K562 (cell line): ENCODE results near the gene BPNT1. TPM values are rescaled to one million over a fixed set of nuclear protein-coding genes. Genes with fewer than 3 reads are reported as not detected.
A peak's percentile ranks its signal among the peaks of the same experiment; 100 is the strongest.

Experiments
- FOXA3 ChIP-seq, 2 experiments: fragments of 450-650 bp in 1 of 2; sonication (generic) in 1 of 2; formaldehyde crosslinking; IDR thresholded peaks in 1 of 2; conservative IDR thresholded peaks in 1 of 2; 2 replicates each; pipeline versions ENCODE4 v1.4.0 to v1.8.0; 2020 to 2022; ENCODE audit warnings: mild to moderate bottlenecking in 2 of 2, missing genetic modification reagents in 1 of 2
- PBX2 ChIP-seq, 2 experiments: IDR thresholded peaks in 1 of 2; conservative IDR thresholded peaks in 1 of 2; 2 replicates each; pipeline ENCODE4 v1.6.1; 2016; ENCODE audit warnings: low read depth in 2 of 2, mild to moderate bottlenecking in 1 of 2, missing compliant biosample characterization in 1 of 2, missing genetic modification characterization in 1 of 2, moderate library complexity in 1 of 2
- PKNOX1 ChIP-seq: fragments of 450-650 bp; IDR thresholded peaks from 2 replicates; pipeline ENCODE4 v1.6.1; 2016
- RFX1 ChIP-seq: fragments of 450-650 bp; IDR thresholded peaks from 2 replicates; pipeline ENCODE4 v1.6.1; 2016; ENCODE audit warnings: mild to moderate bottlenecking, moderate library complexity
- SOX6 ChIP-seq: fragments of 450-650 bp; IDR thresholded peaks from 2 replicates; pipeline ENCODE4 v1.6.1; 2014; ENCODE audit warnings: mild to moderate bottlenecking
- STAT6 ChIP-seq: sonication (generic); formaldehyde crosslinking; IDR thresholded peaks from 2 replicates; pipeline ENCODE4 v1.8.1; 2023; ENCODE audit warnings: mild to moderate bottlenecking, missing genetic modification reagents
- ZBTB2 ChIP-seq: fragments of 450-650 bp; IDR thresholded peaks from 2 replicates; pipeline ENCODE4 v1.6.1; 2016; ENCODE audit warnings: antibody characterized with exemption
- polyA plus RNA-seq, 8 experiments: library from polyadenylated mRNA; depleted of rRNA in 4 of 8; stranded (reverse) in 5 of 8; unstranded in 3 of 8; fragments of >200 nt; fragmentation: Nextera tagmentation in 2 of 8; fragmentation: Illumina TruSeq in 1 of 8; extraction: Ambion mirVana in 2 of 8; extraction: Trizol in 1 of 8; gene quantifications; 2 replicates each; pipeline versions ENCODE4 v1.2.1 to v1.2.3, GENCODE V29; 2011 to 2014; ENCODE audit warnings: inconsistent platforms in 1 of 8, missing spikeins in 1 of 8
- total RNA-seq, 7 experiments: library from RNA; depleted of rRNA in 6 of 7; stranded (reverse); fragments of >200 nt in 6 of 7; fragmentation: Illumina TruSeq in 2 of 7; extraction: Trizol in 2 of 7; gene quantifications; 2 replicates each; pipeline versions ENCODE4 v1.2.1 to v1.2.3, GENCODE V29; 2011 to 2021; ENCODE audit warnings: low replicate concordance in 1 of 7

The BPNT1 gene
- total and polyA plus RNA-seq, 9 of the 15 experiments (the other 6 are each of a cell fraction or from before 2014, with no cell fraction given) = 30.2 to 73.8 (median 40.5) TPM

GRCh38 chr1:220121791-220122530 lies 32.4 kb upstream of the BPNT1 start (continued):
- TF ChIP-seq PBX2 (CRISPR knock-in tag; IDR thresholded peaks at IDR 0.05; ENCODE audit: low read depth) (no peak), PBX2 (tag; conservative IDR thresholded peaks at IDR 0.05; ENCODE audit: low read depth) (0 out of 2 replicates have a peak, but pooled peaks have one; percentile 32), SOX6 (no peak), PKNOX1 (peak; percentile 79), STAT6 (CRISPR knock-in tag) (no peak), RFX1 (no peak), ZBTB2 (no peak), FOXA3 (CRISPR knock-in tag; conservative IDR thresholded peaks at IDR 0.05 in 1 of 2, IDR thresholded peaks at IDR 0.05 in 1 of 2) (0 out of 4 replicates have a peak, but pooled peaks of 1 of the 2 experiments have one; percentile 18)
